Hematopoietic multipotent progenitor cell treated with erythropoietin and hydrocortisone succinate and interleukin-3 and kit ligand, for 8 days (in vitro differentiated cells): ENCODE measurements around the gene KCNE1.
"Not testable (repeated sequence)": the region's sequence is repeated elsewhere in the genome, so short reads cannot be mapped to it uniquely, and the experiment has no call there.

Experiments
- DNase-seq: peaks from one replicate; pipeline ENCODE4 v3.0.0-alpha.2; 2015

Gene KCNE1

GRCh38 chr21:34510148-34511142 is 1.6 kb downstream of the KCNE1 start:
- DNase-seq, result peak; percentile 59

DNA sequence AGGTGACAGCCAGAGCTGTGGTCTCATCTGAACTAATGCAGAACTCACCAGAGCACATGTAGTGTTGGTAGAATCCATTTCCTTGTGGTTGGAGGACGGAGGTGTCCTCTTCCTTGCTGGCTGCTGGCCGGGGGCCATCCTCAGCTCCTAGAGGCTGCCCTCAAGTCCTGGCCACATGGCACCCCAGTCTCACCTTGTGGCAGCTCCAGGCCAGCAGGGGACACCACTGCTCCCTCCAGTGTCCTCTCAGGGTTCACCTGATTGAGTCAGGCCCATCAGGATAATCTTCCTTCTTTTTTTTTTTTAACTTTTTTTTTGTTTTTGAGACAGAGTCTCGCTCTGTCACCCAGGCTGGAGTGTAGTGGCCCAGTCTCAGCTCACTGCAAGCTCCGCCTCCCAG is 2.9 kb downstream of the KCNE1 start:
- DNase-seq, result no peak

GRCh38 chr21:34504595-34504994 is 7.4 kb downstream of the KCNE1 start:
- DNase-seq, result no peak

DNA sequence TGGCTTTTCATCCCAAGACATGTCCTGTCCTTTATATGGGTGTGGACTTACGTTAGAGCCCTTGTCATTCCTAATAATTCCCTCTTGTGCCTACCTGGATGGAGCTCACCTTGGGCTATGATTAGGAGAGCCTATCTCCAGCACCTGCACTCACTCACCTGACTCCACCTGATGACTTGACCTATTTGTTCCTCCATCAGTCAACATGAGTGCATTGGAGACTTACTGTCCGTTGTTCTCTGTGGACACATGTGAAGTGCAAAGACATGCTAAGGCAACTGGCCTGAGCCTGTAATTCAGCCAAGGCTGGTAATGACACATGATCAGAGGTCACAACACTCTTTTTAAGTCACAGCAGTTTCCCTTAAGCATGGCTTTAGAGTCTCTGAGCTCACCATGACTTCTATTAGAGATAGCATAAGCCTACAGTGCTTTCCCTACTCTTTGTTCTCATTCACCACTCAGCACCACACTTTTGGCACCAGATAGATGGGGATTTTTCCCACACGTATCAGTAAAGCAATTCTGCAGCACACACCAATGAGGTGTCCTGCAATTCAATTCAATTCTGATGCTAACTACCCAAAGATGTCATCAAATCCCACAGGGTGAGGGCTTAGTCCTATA is 9.4 kb downstream of the KCNE1 start:
- no peak for DNase-seq

DNA sequence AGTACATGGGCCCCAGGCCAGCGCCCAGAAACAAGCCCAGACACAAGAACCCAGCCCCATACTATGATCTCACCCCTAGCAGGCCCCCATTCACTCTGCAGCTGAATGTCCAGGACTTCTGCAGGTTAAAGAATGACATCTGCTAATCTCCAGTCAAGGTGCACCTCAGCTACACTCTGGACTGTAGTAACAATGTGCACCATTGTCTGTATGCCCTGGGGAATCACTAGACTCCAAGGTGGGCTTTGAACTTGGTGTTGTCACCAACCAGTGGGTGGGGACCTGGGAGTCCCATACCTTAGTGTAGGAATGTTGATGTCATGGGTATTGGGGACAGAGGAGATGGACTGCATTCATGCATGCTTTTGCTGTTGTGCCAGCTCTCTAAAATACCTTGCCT is 10.3 kb downstream of the KCNE1 start:
- no peak for DNase-seq

GRCh38 chr21:34500191-34500590 is 11.8 kb downstream of the KCNE1 start:
- DNase-seq, result no peak

DNA sequence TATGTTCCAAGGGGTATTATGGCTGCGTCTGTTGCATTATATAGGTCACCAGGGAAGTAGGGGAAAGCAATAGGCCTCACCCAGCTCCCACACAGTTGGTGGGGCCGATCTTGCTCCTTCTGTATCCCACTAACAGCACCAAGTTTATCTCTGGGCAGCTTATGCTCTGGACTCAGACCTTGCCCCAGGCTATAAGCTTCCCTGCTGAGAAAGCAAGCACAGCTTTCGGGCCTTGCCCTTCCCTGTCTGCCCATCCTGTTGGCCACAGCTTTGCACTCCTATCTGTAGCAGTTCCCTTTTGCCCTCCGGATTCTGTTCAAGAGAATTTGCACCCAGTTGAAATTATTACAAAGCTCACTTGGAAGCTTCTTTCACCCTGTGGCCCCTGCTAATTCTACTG is 12.9 kb downstream of the KCNE1 start:
- DNase-seq, result no peak

DNA sequence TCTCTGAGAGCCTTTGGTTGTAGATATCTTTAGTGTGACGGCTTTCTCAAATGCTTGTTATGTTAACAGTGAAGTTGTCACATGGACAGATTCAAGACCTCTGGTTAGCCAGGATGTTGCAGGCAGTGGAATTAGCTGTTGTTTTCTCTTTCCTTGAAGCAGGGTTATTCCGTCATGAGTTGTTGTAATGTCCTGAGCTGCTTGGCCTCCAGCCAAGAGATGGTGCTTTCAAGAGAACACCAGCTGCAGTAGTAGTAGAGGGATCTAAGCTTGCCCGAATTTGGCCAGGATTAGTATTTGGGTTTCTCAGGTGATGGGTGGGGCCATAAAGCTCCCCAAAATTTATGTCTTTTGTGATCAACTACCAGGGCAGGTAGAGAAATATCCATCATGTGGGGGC is 13.4 kb downstream of the KCNE1 start:
- no peak for DNase-seq

GRCh38 chr21:34483854-34484253 is 28.2 kb downstream of the KCNE1 start:
- not testable (repeated sequence) for DNase-seq

- not testable (repeated sequence) for DNase-seq
These were observed 28.6 kb downstream of the KCNE1 start for GRCh38 chr21:34483435-34483834.

- not testable (repeated sequence) for DNase-seq
These were observed 44.7 kb downstream of the KCNE1 start for GRCh38 chr21:34467333-34467732.

DNA sequence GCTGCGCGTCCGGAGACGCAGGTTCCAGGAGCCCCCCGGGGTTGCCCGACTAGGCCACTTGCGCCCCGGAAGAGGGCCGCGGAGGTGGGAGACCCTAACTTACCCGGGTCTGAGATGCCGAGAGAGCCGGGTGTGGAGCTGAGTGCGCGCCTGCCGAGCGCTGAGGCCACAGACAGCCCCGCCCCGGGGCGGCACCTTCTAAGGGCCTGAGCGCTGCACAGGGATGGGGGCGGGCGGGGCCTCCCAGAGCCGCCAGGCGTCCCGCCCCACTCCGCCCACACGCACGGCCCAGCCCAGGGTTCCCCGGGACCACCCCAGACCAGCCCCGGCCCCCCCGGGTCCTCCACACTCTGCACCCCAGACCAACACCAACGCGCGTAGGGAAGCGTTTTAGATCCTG is 52.6 kb downstream of the KCNE1 start:
- not testable (repeated sequence) for DNase-seq

DNA sequence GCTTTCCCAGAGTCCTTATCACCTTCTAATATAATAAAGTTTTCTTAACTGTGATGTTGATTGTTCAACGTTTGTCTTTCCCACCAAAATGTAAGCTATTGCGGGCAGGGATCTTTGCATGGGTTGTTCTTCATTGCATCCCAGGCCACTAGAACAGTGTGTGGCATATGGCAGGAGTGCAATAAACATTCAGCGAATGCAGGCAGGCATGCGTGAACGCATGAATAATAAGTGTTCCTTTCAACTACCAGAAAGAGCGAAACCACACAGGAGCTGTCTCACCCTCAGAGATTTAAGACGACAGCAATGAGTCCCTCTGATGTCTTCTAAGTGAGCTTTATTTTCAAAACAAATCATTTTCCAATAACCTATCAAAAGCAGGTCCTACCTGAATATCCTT is 53.7 kb downstream of the KCNE1 start:
- not testable (repeated sequence) for DNase-seq

DNA sequence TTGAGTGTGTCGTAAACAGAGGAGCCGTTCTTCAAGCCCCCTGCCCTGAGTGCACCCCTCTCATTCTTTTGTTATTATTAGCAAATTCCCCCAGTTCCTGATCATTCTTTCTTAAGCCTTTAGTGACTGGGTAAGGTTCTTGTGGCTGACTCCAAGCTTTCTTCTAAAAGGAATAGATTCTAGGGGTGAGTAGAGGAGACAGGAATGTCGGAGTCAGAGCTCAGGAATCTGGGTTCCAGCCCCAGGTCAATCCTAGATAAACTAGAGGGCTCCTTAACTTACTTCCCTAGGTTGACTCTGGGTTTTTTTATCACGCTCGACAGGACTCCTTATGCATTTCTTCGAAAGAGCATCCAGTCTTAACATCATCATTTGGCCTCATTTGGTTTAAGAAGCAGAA is 55.8 kb downstream of the KCNE1 start:
- DNase-seq, result not testable (repeated sequence)

GRCh38 chr21:34455628-34456027 is 56.4 kb downstream of the KCNE1 start:
- not testable (repeated sequence) for DNase-seq

DNA sequence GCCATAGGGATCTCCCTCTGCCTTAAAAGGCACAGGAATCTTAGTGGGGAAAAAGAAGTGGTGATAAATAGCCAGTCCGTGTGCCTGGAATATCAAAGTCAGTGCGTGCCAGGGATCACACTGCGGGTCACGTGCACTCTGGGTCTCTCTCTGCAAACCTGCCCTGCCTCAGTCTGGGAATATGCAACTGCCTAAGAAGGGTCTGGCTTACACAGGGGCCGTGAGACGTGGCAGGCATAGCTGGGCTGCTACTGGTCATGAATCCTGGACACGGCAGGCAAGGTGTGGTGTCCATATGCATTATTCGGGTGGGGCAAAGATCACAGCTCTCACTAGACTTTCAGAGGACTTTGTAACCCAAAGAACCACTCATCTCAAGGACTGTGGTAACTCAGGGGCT is 65.0 kb downstream of the KCNE1 start:
- DNase-seq, result not testable (repeated sequence)

DNA sequence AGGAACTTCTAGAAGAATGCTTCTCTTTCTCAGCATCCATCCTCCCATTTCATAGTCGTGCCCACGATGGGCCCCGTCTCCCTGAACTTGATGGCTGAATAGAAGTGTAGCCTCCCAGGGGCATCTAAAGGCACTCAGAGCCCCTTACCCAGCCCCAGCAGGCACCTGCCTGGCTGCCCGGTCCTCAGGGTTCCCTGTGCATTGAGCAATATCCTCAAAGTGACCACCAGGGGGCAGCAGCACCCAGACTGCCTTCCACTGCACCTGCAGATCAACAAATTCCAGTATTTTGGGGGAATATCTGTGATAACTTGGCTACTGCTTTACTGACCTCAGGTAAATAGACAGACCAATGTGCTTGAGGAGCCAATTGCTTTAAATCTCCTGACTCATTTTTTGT is 68.5 kb downstream of the KCNE1 start:
- DNase-seq, result not testable (repeated sequence)

- DNase-seq, result not testable (repeated sequence)
These were observed 82.3 kb downstream of the KCNE1 start for GRCh38 chr21:34429710-34430109.

- DNase-seq, result not testable (repeated sequence)
These were observed 83.6 kb downstream of the KCNE1 start for GRCh38 chr21:34428441-34428840.

DNA sequence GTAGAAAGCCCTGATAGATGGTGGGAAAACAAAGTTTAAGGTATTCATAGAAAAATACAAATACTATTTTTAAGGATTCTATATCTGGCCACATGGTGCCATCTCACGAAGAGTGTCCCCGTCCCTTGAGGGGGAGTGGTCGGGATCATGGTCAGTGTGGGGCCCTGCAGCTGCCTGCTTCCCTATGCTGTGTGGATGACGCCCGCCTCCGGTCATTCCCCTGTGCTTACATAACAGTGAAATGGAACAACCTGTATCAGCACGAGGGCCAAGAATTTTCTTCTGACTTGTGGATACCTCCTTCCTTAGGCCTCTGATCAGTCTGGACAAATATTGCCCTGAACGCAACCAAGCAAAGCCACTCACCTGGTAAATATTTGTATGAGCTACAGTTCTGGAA is 84.7 kb downstream of the KCNE1 start:
- not testable (repeated sequence) for DNase-seq

DNA sequence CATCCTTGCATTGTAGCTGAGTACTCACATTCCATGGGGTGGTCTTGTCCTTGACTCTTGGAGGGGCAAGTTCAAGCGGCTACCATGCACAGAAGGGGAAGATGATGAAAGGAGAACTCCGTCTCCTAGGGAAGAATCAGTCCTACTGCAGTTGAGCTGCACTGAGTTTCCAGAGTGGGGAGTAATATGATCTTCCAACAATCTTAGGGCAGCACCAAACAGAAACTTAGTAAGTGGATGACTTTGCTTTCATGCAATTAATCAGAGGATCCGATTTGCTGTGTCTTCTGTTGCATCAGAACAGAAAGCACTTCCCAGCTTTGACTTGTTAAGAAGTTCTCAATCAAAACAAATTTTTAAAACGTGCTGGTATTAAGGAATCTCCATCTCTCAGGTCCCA is 88.2 kb downstream of the KCNE1 start, which contains the start of gene SMIM34:
Gene SMIM34, minus strand, starts transcription at position 147 of the 400 bp plus-strand sequence. Its CDS starts 112 bp downstream, at position 35.
- DNase-seq, result not testable (repeated sequence)

DNA sequence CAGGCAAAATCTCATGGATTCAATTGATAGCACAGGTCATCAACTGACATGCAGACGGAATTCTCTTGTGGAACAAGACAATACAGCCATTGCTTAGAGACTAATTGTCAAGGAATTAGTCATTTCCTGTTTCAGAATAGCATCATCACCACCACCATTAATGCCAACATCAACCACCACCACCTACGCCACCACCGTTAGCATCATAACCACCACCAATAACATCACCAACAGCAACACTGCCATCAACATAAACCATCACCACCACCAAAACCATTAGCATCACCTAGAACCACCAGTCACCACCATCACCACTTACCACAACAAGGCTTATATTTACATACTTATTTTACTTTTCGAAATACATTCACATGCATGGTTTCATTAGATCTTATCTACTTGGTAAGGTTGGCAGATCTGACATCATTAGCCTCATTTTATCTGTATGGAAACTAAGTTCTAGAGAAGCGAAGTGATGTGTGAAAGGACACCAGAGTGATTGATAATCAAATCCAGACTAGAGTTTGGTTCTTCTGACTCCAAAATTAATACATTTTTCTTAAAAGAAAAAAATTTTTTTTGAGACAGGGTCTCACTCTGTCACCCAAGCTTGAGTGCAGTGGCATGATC is 94.4 kb downstream of the KCNE1 start:
- DNase-seq, result not testable (repeated sequence)

DNA sequence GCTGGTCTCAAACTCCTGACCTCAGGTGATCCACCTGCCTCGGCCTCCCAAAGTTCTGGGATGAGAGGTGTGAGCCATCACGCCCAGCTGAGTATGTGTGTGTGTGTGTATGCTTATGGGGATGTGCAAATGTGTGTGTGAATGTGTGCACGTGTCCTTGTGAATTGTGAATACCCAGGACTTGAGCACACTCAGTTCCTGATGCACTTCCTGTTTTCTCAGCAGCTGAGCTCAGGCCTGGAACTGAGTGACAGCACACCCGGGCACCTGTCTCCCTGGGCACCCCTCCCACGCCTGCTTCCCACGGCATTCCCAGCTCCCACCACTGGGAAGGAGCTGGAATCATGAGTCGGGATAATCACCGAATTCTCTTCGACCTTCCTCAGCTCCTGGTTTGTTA is 104.7 kb downstream of the KCNE1 start:
- not testable (repeated sequence) for DNase-seq
